Measurements from ENCODE around the gene PRAC1.

PRAC1 gene

DNA sequence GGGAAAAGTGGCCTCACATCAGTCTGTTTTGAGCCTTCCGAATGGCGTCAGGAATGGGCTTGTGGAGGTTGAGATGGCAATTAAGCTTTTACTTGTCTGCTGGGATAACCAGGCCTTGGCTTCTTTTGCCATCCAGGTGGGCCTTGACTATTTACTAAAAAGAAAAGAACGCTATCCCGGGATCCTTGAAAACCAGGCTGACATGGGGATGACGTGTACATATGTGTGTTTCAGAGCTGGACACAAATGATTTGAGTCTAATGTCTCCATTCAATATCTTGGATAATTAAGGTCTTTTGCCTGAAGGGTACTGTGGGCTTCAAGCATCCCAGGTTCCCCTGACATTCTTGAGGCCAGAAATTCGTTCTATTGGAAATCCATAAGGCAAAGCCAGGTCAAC lies 38.8 kb upstream of the PRAC1 start:
- Histone ChIP-seq H3K36me3 (ENCODE audit: insufficient read depth) (no peaks in the 10 kb centered on the region), H3K4me3 (IDR thresholded peaks at IDR 0.05; ENCODE audit: insufficient read depth, low read depth, low read length) (no peak overlapping the region), H3K4me1 (ENCODE audit: low read depth, poor library complexity, severe bottlenecking) (no peaks in the 10 kb centered on the region), H2AFZ (ENCODE audit: low read depth) (no peak overlapping the region), H3K79me2 (ENCODE audit: insufficient read depth, low read depth) (no peaks in the 10 kb centered on the region), H3K4me2 (no peak overlapping the region), H4K20me1 (ENCODE audit: insufficient read depth) (no peaks in the 10 kb centered on the region), H3K27ac (no peak overlapping the region), H3K27me3 (ENCODE audit: insufficient read depth, low read depth) (no peaks in the 10 kb centered on the region), H3K9ac (no peak overlapping the region)
- TF ChIP-seq, protein P1, sequence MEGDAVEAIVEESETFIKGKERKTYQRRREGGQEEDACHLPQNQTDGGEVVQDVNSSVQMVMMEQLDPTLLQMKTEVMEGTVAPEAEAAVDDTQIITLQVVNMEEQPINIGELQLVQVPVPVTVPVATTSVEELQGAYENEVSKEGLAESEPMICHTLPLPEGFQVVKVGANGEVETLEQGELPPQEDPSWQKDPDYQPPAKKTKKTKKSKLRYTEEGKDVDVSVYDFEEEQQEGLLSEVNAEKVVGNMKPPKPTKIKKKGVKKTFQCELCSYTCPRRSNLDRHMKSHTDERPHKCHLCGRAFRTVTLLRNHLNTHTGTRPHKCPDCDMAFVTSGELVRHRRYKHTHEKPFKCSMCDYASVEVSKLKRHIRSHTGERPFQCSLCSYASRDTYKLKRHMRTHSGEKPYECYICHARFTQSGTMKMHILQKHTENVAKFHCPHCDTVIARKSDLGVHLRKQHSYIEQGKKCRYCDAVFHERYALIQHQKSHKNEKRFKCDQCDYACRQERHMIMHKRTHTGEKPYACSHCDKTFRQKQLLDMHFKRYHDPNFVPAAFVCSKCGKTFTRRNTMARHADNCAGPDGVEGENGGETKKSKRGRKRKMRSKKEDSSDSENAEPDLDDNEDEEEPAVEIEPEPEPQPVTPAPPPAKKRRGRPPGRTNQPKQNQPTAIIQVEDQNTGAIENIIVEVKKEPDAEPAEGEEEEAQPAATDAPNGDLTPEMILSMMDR (conservative IDR thresholded peaks at IDR 0.05; ENCODE audit: low read depth, low read length) = no peak

DNA sequence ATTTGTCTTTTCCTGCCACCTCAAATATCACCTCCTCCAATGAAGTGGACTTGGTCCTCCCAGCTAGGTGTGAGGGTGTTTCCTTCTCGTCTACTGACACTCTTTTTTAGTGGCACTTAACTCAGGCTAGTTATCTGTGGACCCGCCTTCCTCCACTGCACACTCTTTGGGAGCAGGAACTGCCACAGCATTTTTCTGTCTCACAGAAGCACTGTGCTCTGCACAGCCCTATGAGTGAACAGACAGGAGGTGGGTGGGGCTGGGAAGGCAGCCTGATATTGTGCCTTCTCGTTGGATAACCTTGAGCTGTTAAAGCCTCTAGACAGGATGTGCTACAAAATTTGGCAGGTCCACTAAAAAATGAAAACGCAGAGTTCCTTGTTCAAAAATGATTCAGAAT lies 38.1 kb upstream of the PRAC1 start:
- Histone ChIP-seq H2AFZ (ENCODE audit: low read depth) (no peak overlapping the region), H3K4me3 (IDR thresholded peaks at IDR 0.05; ENCODE audit: insufficient read depth, low read depth, low read length) (no peak overlapping the region), H3K79me2 (ENCODE audit: insufficient read depth, low read depth) (no peaks in the 10 kb centered on the region), H3K27me3 (ENCODE audit: insufficient read depth, low read depth) (no peaks in the 10 kb centered on the region), H3K36me3 (ENCODE audit: insufficient read depth) (no peaks in the 10 kb centered on the region), H3K4me1 (ENCODE audit: low read depth, poor library complexity, severe bottlenecking) (no peaks in the 10 kb centered on the region), H3K27ac (no peak overlapping the region), H3K4me2 (no peak overlapping the region), H3K9ac (no peak overlapping the region), H4K20me1 (ENCODE audit: insufficient read depth) (no peaks in the 10 kb centered on the region)
- TF ChIP-seq, protein P1 (conservative IDR thresholded peaks at IDR 0.05; ENCODE audit: low read depth, low read length) = no peak

DNA sequence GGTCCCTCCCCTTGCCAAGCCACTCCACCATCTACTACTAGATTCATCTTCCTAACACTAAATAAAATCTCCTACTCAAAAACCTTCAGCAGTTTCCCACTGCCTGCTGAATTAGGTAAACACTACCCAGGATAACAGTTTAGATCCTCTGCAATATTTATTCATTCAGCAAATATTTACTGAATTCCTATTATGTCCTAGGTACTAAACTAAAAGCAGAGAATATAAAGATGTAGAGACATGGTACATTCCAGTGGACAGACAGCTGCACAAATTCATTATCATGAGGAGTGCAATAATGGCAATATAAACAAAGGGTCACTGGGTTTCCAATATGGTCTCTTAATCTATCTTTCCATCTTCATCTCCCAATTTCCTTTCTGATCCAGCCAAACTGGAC lies 37.0 kb upstream of the PRAC1 start:
- TF ChIP-seq, protein P1 (conservative IDR thresholded peaks at IDR 0.05; ENCODE audit: low read depth, low read length) = no peak
- Histone ChIP-seq H3K27ac (no peak overlapping the region), H3K4me1 (ENCODE audit: low read depth, poor library complexity, severe bottlenecking) (no peaks in the 10 kb centered on the region), H3K79me2 (ENCODE audit: insufficient read depth, low read depth) (no peaks in the 10 kb centered on the region), H4K20me1 (ENCODE audit: insufficient read depth) (no peaks in the 10 kb centered on the region), H3K4me3 (IDR thresholded peaks at IDR 0.05; ENCODE audit: insufficient read depth, low read depth, low read length) (no peak overlapping the region), H3K36me3 (ENCODE audit: insufficient read depth) (no peaks in the 10 kb centered on the region), H2AFZ (ENCODE audit: low read depth) (no peak overlapping the region), H3K4me2 (no peak overlapping the region), H3K9ac (no peak overlapping the region), H3K27me3 (ENCODE audit: insufficient read depth, low read depth) (no peaks in the 10 kb centered on the region)

DNA sequence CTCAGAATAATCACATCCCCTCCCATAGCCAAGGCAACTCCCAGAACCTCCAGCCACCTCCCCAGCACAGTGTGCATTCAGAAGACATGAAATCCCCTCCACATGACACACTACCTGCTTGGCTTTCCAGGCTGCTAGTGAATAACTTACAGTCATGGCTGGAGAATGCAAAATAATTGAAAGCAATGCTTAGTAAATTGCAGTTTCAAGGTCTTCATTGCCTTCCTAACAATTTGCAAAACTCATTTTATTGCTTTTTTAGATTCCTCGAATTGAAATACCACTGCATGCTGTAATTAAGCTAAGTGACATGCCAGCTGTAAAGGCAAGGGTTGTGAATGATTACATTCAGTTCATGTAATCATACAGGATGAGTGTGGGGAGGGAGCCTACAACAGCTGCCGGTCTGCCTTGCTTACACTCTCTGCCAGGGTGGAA lies 35.2 kb upstream of the PRAC1 start:
- Histone ChIP-seq H3K4me2 (no peak overlapping the region), H2AFZ (ENCODE audit: low read depth) (no peak overlapping the region), H3K27ac (no peak overlapping the region), H4K20me1 (ENCODE audit: insufficient read depth) (no peaks in the 10 kb centered on the region), H3K27me3 (ENCODE audit: insufficient read depth, low read depth) (peaks cover 8% of the 10 kb centered on the region; the same call in 1 of the 2 replicates), H3K4me1 (ENCODE audit: low read depth, poor library complexity, severe bottlenecking) (no peaks in the 10 kb centered on the region), H3K4me3 (IDR thresholded peaks at IDR 0.05; ENCODE audit: insufficient read depth, low read depth, low read length) (no peak overlapping the region), H3K79me2 (ENCODE audit: insufficient read depth, low read depth) (no peaks in the 10 kb centered on the region), H3K9ac (no peak overlapping the region), H3K36me3 (ENCODE audit: insufficient read depth) (no peaks in the 10 kb centered on the region)
- TF ChIP-seq, protein P1 (conservative IDR thresholded peaks at IDR 0.05; ENCODE audit: low read depth, low read length) = no peak
